DND-41 (cell line): Measurements from ENCODE around the gene F2RL3.

Experiments
- ATAC-seq: fragments of 200-7000 bp; cut with Tn5 transposase; 3 replicates; pipeline ENCODE4 v1.9.1; 2021; ENCODE audit warnings: low read depth; ENCODE audit not compliant: insufficient read depth
- DNase-seq: peaks from one replicate; pipeline ENCODE4 v3.0.0-alpha.2; 2020
- H2AFZ ChIP-seq: 2 replicates; pipeline ENCODE4 v1.6.0; 2012; ENCODE audit warnings: low read depth, low read length
- H3K27ac ChIP-seq: 2 replicates; pipeline ENCODE4 v1.5.1; 2012; ENCODE audit warnings: low read length, inconsistent platforms
- H3K27me3 ChIP-seq: fragments of 200-600 bp; sonication (generic); 2 replicates; pipeline ENCODE4 v1.6.0; 2012; ENCODE audit warnings: low read length, mild to moderate bottlenecking, inconsistent platforms; ENCODE audit not compliant: insufficient read depth, poor library complexity
- H3K36me3 ChIP-seq: 2 replicates; pipeline ENCODE4 v1.5.1; 2012; ENCODE audit warnings: low read length, inconsistent platforms; ENCODE audit not compliant: insufficient read depth
- H3K4me1 ChIP-seq: 2 replicates; pipeline ENCODE4 v1.5.1; 2012; ENCODE audit warnings: mild to moderate bottlenecking, low read length; ENCODE audit not compliant: insufficient read depth
- H3K4me2 ChIP-seq: 2 replicates; pipeline ENCODE4 v1.6.0; 2012; ENCODE audit warnings: mild to moderate bottlenecking, moderate library complexity, low read length, inconsistent platforms; ENCODE audit not compliant: insufficient read depth
- H3K4me3 ChIP-seq, 2 experiments: fragments of 200-600 bp in 1 of 2; shearing (Covaris generic) in 1 of 2; 2 replicates each; pipeline ENCODE4 v1.5.1; 2012 to 2016; ENCODE audit warnings: inconsistent platforms in 2 of 2, low read length in 2 of 2, mild to moderate bottlenecking in 2 of 2, low read depth in 1 of 2, moderate library complexity in 1 of 2
- H3K79me2 ChIP-seq: 2 replicates; pipeline ENCODE4 v1.6.0; 2012; ENCODE audit warnings: low read length, inconsistent platforms; ENCODE audit not compliant: insufficient read depth
- H3K9ac ChIP-seq: 2 replicates; pipeline ENCODE4 v1.6.0; 2012; ENCODE audit warnings: low read depth, mild to moderate bottlenecking, inconsistent platforms, low read length, moderate library complexity
- H3K9me3 ChIP-seq: 2 replicates; pipeline ENCODE4 v1.5.1; 2012; ENCODE audit warnings: low read length, moderate library complexity, mild to moderate bottlenecking, inconsistent platforms; ENCODE audit not compliant: insufficient read depth, severe bottlenecking
- H4K20me1 ChIP-seq: 2 replicates; pipeline ENCODE4 v1.6.0; 2012; ENCODE audit warnings: low read length; ENCODE audit not compliant: insufficient read depth
- CTCF ChIP-seq: IDR thresholded peaks from 2 replicates; pipeline ENCODE4 v1.5.1; 2012; ENCODE audit warnings: borderline replicate concordance, low read length, moderate library complexity, mild to moderate bottlenecking; ENCODE audit not compliant: poor library complexity, severe bottlenecking; ENCODE audit errors: extremely low read depth
- EZH2 ChIP-seq: IDR thresholded peaks from 3 replicates; pipeline ENCODE4 v1.6.1; 2012; ENCODE audit warnings: borderline replicate concordance, low read depth, mild to moderate bottlenecking, moderate library complexity, low read length, inconsistent platforms; ENCODE audit not compliant: severe bottlenecking

The F2RL3 gene

GRCh38 chr19:16901491-16902175, 12.8 kb downstream of the F2RL3 start:
- H3K27ac ChIP-seq = no peak overlapping the region
- TF ChIP-seq EZH2 (no peak), CTCF (no peak)
- H3K9ac ChIP-seq = no peak overlapping the region
- no peaks in the 10 kb centered on the region; the same call in 1 of the 2 replicates for H4K20me1 ChIP-seq
- H3K36me3 ChIP-seq = no peaks in the 10 kb centered on the region
- H2AFZ ChIP-seq = no peak overlapping the region
- no peaks in the 10 kb centered on the region for H3K79me2 ChIP-seq
- H3K4me1 ChIP-seq = no peaks in the 10 kb centered on the region
- no peaks in the 10 kb centered on the region for H3K27me3 ChIP-seq
- H3K9me3 ChIP-seq = no peaks in the 10 kb centered on the region
- H3K4me3 ChIP-seq = no peak overlapping the region
- H3K4me2 ChIP-seq = no peak overlapping the region
- no peak for ATAC-seq
- DNase-seq = no peak

GRCh38 chr19:16902545-16902944, 13.7 kb downstream of the F2RL3 start:
- H3K79me2 ChIP-seq = no peaks in the 10 kb centered on the region

GRCh38 chr19:16903347-16903746, 14.5 kb downstream of the F2RL3 start:
- Histone ChIP-seq H4K20me1 (no peaks in the 10 kb centered on the region; the same call in 1 of the 2 replicates), H3K27ac (no peak overlapping the region), H3K36me3 (no peaks in the 10 kb centered on the region), H3K27me3 (no peaks in the 10 kb centered on the region), H3K9me3 (no peaks in the 10 kb centered on the region), H3K79me2 (no peaks in the 10 kb centered on the region), H3K4me1 (no peaks in the 10 kb centered on the region), H3K4me3 (no peak overlapping the region), H2AFZ (no peak overlapping the region), H3K4me2 (no peak overlapping the region), H3K9ac (no peak overlapping the region)
- no peak for DNase-seq
- no peak for ATAC-seq
- TF ChIP-seq CTCF (no peak), EZH2 (no peak)

More at GRCh38 chr19:16902545-16902944, 13.7 kb downstream of the F2RL3 start:
- Histone ChIP-seq H4K20me1 (no peaks in the 10 kb centered on the region; the same call in 1 of the 2 replicates), H2AFZ (no peak overlapping the region), H3K4me1 (no peaks in the 10 kb centered on the region), H3K4me3 (no peak overlapping the region), H3K27me3 (no peaks in the 10 kb centered on the region), H3K9ac (no peak overlapping the region), H3K4me2 (no peak overlapping the region), H3K36me3 (no peaks in the 10 kb centered on the region), H3K27ac (no peak overlapping the region), H3K9me3 (no peaks in the 10 kb centered on the region)
- no peak for DNase-seq
- ATAC-seq = no peak
- TF ChIP-seq CTCF (no peak), EZH2 (no peak)
